Right ventricle myocardium superior (tissue), 1 donor: Measurements from ENCODE around the gene BRCC3. TPM values are rescaled to one million over a fixed set of nuclear protein-coding genes. Genes with fewer than 3 reads are reported as not detected.

Source experiments
- ATAC-seq: fragments of 200-7000 bp; cut with Tn5 transposase; one replicate; pipeline ENCODE4 v1.9.1; 2020; ENCODE audit warnings: mild to moderate bottlenecking; ENCODE audit not compliant: poor library complexity
- DNase-seq: peaks from one replicate; pipeline ENCODE4 v3.0.0-alpha.2; 2020
- intact Hi-C: fragments of 100-400 bp; cut with DNase I; formaldehyde crosslinking; loops from one replicate; pipeline ENCODE4 v1.11.2; 2022
- long read RNA-seq: library from polyadenylated mRNA; unstranded; transcript quantifications from one replicate; pipeline ENCODE4 v2.0.0, GENCODE V29; 2021
- total RNA-seq: library from RNA; stranded (reverse); fragmentation: NEBNext Ultra II Directional; extraction: Animal tissue kit (Norgen Biotek cat#: 25700); gene quantifications from one replicate; pipeline ENCODE4 v1.2.1, GENCODE V29; 2021
- donor health status: DM: no; HTN: yes; CAD: no; lungs with severe emphysema.

BRCC3 gene
- 18.4 TPM for total RNA-seq
- long read RNA-seq, transcript BRCC3-208 (10 exons, 2,694 nt): major isoform, 11 of 21 reads
- long read RNA-seq, partial matches to known transcripts: 0 of 21 reads
- long read RNA-seq, other reads (novel, unspliced or antisense): 10 of 21 reads

- peak; percentile 96 for ATAC-seq
Measured at GRCh38 chrX:155070975-155071693, at the start of gene BRCC3, which contains the start of the genes CMC4 and MTCP1. Gene BRCC3 (plus strand): TSS chrX:155071508. CDS start chrX:155071528, 20 bp downstream. Gene CMC4 (minus strand): TSS chrX:155071136. CDS start chrX:155064023, 7,113 bp downstream. Gene MTCP1 (minus strand): TSS chrX:155071136. CDS start chrX:155066010, 5,126 bp downstream.

GRCh38 chrX:155022585-155022984 is 48.7 kb upstream of the BRCC3 start, which contains the start of gene F8:
Gene F8 (minus strand): TSS chrX:155022723. CDS start chrX:155022552, 171 bp downstream.
- intact Hi-C loops: no loop called here
- ATAC-seq (no peak), DNase-seq (no peak)

More at GRCh38 chrX:155070975-155071693, at the start of gene BRCC3, which contains the start of the genes CMC4 and MTCP1:
- intact Hi-C loops: no loop called here
- peak; percentile 87 for DNase-seq

GRCh38 chrX:155023907-155024833 is 47.1 kb upstream of the BRCC3 start:
- no peak for ATAC-seq
- intact Hi-C loops: no loop called here
- no peak for DNase-seq

- intact Hi-C loops: no loop called here
- no peak for DNase-seq
- no peak for ATAC-seq
Measured at GRCh38 chrX:155026420-155026726, 44.9 kb upstream of the BRCC3 start.

- ATAC-seq: peak; percentile 94
- peak; percentile 96 for DNase-seq
- intact Hi-C loops: no loop called here
Measured at GRCh38 chrX:155026727-155027508, 44.4 kb upstream of the BRCC3 start, which contains the start of gene FUNDC2. Gene FUNDC2 (plus strand): TSS chrX:155026844. CDS start chrX:155026939, 95 bp downstream.

- ATAC-seq (peak; percentile 59), DNase-seq (no peak)
- intact Hi-C loops: no loop called here
Measured at GRCh38 chrX:155027509-155028066, 43.7 kb upstream of the BRCC3 start.

- intact Hi-C loops: no loop called here
- no peak for DNase-seq
Measured at GRCh38 chrX:155028129-155028528, 43.2 kb upstream of the BRCC3 start.

GRCh38 chrX:155028877-155029291 is 42.4 kb upstream of the BRCC3 start:
- ATAC-seq (no peak), DNase-seq (no peak)
- intact Hi-C loops: no loop called here

More at GRCh38 chrX:155028129-155028528, 43.2 kb upstream of the BRCC3 start:
- ATAC-seq: no peak

GRCh38 chrX:155031657-155032056 is 39.7 kb upstream of the BRCC3 start:
- intact Hi-C loops: no loop called here
- no peak for DNase-seq
- ATAC-seq: no peak

GRCh38 chrX:155035688-155036087 is 35.6 kb upstream of the BRCC3 start:
- intact Hi-C loops: no loop called here
- DNase-seq: no peak
- no peak for ATAC-seq

- intact Hi-C loops: no loop called here
- no peak for ATAC-seq
Measured at GRCh38 chrX:155046129-155046810, 25.0 kb upstream of the BRCC3 start.

GRCh38 chrX:155046811-155047528 is 24.3 kb upstream of the BRCC3 start:
- ATAC-seq: no peak
- intact Hi-C loops: no loop called here
- no peak for DNase-seq

More at GRCh38 chrX:155046129-155046810, 25.0 kb upstream of the BRCC3 start:
- no peak for DNase-seq

GRCh38 chrX:155048977-155049619 is 22.2 kb upstream of the BRCC3 start:
- intact Hi-C loops: no loop called here
- ATAC-seq: peak; percentile 69

GRCh38 chrX:155052738-155053498 is 18.4 kb upstream of the BRCC3 start:
- ATAC-seq: no peak
- intact Hi-C loops: loop anchor here (10.0 kb wide), 1 partner anchor 68 kb away; no protein-coding TSS in a partner anchor
- DNase-seq: no peak

More at GRCh38 chrX:155048977-155049619, 22.2 kb upstream of the BRCC3 start:
- DNase-seq: no peak

GRCh38 chrX:155053656-155054055 is 17.7 kb upstream of the BRCC3 start:
- ATAC-seq (no peak), DNase-seq (no peak)
- intact Hi-C loops: loop anchor here (10.0 kb wide), 1 partner anchor 69 kb away; no protein-coding TSS in a partner anchor
